NCI-H510A (cell line): ENCODE results near the gene ZNF687.
A peak's percentile ranks its signal among the peaks of the same experiment; 100 is the strongest.

Experiments
- DNase-seq: peaks from one replicate; lab custom pipeline; 2025; lab: John Stamatoyannopoulos, UW

The ZNF687 gene

DNA sequence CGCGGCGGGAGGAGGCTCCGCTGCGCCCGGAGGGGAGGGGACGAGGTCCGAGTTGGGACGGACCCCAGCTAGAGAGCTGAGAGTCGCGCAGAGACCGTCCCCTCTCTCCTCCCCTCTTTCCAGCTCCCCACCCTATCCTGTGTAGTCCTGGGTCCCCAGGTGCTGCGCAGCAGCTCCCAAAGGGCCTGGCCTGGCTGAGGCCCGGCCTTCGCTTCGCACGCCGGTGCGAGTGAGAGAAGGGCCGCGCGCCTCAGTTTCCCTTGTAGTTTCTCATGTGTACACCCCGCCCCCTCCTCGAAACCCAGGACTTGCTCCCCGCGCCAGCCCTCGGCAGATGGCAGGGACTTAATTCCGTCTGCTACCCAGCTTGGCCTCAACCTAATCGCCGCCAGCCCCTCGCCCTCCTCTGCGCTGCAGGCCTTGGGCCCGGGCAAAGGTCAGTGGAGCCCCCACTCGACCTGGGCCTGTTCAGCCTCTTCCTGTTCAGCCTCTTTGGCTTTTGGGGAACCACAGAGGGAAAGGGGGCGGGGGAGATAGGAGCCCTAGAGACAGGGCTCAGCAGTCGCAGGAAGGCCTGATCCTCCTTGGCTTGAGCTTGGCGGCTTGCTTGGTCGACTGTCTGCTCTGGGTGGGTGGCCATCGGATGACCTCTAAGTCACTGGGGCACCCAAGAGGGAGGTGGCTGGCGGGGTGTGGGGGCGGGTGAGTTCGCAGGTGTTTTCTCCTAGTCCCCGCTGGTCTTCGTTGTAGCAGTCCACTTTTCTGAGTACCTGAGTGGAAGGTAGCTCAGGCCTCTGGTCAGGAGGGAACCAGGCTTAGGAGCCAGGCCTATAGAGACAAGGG is 1.0 kb downstream of the ZNF687 start:
- peak; percentile 21 for DNase-seq

DNA sequence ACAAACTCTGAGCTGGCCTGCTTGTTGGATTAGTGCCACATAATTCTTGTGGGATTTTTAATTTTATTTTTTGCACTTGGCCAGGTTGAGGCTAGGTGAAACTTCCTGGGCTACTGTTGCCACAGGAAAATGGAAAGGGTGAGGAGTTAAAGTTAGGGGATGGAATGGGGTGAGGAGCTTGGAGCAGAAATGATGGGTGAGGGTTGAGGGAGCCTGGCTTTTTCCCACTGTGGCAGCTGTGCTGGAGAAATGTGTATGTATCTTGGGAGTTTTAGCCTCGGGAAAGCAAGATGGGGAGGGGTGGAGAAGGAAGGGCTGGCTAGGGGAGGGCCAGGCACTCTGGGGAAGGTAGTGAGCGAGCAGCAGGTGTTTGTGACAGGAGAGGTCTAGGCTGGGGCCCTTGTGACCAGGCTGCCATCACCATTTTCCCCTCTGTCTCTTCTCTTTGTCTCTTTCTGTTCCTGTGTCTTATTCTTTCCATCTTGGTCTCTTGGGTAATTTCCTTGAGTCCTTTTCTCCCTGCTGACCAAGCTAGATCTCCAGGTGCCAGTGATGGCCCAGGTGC is 2.0 kb downstream of the ZNF687 start:
- DNase-seq: no peak

DNA sequence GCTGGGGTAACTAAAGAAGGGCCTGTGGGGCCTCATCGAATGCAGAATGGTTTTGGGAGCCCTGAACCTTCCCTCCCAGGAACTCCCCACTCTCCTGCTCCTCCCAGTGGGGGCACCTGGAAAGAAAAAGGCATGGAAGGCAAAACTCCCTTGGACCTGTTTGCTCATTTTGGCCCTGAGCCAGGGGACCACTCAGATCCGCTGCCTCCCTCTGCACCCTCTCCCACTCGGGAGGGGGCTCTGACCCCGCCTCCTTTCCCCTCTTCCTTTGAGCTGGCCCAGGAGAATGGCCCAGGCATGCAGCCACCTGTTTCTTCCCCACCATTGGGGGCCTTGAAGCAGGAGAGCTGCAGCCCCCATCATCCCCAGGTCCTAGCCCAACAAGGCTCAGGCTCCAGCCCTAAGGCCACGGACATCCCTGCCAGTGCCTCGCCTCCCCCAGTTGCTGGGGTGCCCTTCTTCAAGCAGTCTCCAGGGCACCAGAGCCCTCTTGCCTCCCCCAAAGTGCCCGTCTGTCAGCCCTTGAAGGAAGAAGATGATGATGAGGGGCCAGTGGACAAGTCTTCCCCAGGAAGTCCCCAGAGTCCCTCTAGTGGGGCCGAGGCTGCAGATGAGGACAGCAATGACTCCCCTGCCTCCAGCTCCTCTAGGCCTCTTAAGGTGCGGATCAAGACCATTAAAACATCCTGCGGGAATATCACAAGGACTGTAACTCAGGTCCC is 4.7 kb downstream of the ZNF687 start:
- DNase-seq: no peak

DNA sequence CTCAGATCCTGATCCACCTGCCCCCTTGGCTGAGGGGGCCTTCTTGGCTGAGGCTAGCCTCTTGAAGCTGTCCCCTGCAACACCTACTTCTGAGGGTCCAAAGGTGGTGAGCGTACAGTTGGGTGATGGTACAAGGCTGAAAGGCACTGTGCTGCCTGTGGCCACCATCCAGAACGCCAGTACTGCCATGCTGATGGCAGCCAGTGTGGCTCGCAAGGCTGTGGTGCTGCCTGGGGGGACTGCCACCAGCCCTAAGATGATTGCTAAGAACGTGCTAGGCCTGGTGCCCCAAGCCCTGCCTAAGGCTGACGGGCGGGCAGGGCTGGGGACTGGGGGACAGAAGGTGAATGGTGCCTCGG is 5.2 kb downstream of the ZNF687 start:
- no peak for DNase-seq

DNA sequence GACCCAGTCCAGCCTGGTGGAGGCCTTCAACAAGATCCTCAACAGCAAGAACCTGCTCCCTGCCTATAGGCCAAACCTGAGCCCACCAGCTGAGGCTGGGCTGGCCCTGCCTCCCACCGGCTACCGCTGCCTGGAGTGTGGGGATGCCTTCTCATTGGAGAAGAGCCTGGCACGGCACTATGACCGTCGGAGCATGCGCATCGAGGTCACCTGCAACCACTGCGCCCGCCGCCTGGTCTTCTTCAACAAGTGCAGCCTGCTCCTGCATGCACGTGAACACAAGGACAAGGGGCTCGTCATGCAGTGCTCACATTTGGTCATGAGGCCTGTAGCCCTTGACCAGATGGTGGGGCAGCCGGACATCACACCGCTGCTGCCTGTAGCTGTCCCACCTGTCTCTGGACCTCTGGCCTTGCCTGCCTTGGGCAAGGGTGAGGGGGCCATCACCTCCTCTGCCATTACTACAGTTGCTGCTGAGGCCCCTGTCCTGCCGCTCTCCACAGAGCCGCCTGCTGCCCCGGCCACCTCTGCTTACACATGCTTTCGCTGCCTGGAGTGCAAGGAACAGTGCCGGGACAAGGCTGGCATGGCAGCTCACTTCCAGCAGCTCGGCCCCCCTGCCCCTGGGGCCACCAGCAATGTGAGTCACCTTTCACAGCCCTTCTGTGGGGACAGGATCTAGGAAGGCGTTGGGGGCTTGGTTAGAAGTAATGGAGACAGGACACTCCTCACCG is 5.8 kb downstream of the ZNF687 start:
- DNase-seq: no peak

DNA sequence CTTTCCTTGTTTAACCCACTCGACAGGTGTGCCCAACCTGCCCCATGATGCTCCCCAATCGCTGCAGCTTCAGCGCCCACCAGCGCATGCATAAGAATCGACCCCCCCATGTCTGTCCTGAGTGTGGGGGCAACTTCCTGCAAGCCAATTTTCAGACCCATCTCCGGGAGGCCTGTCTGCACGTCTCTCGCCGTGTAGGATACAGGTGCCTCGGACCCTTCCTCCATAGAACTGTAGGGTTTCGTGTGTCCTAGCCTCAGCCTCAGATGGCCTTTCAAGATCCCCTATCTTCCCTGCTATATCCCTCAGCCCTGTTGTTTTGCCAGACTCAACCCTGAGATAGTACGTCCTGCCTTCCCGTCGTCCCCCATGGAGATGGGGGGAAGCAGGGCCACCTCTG is 6.4 kb downstream of the ZNF687 start:
- DNase-seq: no peak

DNA sequence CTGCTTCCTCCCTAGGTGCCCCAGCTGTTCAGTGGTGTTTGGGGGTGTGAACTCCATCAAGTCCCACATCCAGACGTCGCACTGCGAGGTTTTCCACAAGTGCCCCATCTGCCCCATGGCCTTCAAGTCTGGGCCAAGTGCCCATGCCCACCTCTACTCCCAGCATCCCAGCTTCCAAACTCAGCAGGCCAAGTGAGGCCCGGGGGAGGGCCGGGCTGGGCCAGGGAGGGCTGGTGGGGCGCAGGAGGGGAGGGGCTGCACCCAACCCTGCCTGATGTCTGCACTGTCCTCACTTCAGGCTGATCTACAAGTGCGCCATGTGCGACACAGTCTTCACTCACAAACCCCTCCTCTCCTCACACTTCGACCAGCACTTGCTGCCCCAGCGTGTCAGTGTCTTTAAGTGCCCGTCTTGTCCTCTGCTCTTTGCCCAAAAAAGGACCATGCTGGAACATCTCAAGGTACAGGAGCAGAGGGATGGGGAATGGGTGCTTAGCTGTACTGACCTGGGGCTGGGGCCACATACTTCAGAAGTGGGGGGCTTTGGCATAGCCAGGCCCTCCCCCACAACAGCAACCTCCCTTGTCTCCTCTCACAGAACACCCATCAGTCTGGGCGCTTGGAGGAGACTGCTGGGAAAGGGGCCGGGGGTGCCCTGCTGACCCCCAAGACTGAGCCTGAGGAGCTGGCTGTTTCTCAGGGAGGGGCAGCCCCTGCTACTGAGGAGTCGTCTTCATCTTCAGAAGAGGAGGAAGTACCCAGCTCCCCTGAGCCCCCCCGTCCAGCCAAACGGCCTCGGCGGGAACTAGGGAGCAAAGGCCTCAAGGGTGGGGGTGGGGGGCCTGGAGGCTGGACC is 7.2 kb downstream of the ZNF687 start:
- DNase-seq: no peak

DNA sequence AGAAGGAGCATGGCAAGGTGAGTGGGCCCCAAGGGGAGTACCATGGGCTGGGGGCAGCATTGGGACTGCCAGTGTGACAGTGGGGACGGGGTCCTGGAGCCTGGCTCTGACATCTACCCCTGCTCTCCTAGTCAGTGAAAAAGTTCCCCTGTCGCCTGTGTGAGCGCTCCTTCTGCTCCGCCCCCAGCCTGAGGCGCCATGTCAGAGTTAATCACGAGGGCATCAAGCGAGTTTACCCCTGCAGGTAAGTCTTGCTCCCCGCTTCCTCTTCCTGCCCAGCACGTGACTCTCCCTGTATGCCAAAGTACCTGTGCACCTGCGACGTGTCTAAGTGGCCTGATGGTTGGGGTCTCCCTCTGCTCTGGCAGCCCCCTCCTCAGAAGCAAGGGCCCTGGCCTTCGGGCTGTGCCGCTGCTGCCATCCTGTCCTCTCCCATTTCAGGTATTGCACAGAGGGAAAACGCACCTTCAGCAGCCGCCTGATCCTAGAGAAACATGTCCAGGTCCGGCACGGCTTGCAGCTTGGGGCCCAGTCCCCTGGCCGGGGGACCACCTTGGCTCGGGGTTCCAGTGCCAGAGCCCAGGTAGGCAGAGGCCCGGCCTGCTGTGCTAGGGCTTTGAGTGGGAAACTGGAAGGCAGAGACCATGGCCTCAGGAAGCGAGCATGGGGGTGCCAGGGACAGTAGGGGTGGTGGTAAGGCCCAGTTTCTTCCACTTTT is 8.1 kb downstream of the ZNF687 start:
- DNase-seq: no peak

DNA sequence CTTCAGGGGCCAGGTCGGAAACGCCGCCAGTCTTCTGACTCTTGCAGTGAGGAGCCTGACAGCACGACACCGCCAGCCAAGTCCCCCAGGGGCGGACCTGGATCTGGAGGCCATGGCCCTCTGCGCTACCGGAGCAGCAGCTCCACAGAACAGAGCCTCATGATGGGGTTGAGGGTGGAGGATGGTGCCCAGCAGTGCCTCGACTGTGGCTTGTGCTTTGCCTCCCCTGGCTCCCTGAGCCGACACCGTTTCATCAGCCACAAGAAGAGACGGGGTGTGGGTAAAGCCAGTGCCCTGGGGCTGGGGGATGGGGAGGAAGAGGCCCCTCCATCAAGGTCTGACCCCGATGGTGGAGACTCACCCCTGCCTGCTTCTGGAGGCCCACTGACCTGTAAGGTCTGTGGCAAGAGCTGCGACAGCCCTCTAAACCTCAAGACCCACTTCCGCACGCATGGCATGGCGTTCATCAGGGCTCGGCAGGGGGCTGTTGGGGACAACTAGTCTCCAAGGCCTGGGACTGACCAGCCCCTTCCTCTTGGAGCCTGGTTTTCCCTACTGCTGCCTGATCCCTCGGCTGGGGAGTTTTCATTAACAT is 8.7 kb downstream of the ZNF687 start:
- DNase-seq: no peak

DNA sequence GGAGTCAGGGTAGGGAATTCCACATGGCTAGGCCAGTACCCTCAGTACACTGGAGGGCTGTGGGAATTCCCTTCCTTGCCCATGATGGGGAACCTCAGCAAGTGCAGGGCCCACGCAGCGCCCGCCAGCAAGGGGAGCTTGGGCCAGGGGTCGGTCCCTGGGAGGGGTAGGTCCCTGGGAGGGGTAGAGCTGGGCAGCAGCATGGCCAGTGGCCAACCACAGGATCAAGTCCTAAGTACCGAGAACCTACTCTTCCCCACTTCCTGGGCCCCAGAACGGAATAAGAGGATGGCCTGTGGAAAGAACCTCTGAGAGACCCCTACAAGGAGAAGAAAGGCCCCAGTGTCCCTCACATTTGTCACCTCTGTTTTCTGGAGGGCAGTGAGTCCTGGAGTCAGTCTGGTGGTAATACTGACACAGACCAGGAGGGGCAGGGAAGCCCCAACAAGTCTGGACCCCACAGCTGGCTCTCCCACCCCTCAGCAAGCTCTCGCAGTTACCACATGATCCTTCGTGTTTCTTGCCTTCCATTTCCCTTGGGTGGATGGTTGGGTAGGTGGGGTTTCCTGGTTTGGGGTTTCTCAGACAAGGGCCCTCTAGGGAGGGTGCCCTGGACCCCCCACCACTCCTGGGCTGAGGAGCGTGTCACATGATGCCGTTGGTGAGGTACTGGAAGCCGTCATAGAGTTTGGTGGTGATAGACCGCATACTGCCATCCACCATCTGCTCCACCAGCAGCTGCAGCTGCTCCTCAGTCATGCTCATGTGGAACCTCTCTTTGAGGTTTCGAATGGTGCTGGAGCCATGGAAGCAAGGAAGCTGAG is 10.3 kb downstream of the ZNF687 start:
- no peak for DNase-seq

DNA sequence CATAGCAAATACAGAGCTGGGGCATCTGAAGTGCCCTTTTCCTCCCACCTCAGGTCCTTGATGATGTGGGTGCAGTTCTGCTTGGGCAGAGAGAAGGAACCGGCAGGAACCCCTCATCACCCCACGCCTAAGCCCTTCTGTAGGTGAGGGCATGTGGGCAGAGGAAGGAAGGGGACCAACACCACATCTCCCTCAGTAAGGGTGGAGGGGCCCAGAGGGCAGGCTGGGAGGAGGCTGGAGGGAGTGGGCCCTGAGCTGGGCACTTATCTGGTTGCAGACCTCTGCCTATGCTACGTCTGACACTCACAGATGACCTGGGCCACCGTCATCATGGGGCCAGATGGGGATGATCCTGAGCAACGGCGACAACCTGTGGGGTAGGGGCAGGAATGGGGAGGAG is 11.0 kb downstream of the ZNF687 start:
- no peak for DNase-seq

DNA sequence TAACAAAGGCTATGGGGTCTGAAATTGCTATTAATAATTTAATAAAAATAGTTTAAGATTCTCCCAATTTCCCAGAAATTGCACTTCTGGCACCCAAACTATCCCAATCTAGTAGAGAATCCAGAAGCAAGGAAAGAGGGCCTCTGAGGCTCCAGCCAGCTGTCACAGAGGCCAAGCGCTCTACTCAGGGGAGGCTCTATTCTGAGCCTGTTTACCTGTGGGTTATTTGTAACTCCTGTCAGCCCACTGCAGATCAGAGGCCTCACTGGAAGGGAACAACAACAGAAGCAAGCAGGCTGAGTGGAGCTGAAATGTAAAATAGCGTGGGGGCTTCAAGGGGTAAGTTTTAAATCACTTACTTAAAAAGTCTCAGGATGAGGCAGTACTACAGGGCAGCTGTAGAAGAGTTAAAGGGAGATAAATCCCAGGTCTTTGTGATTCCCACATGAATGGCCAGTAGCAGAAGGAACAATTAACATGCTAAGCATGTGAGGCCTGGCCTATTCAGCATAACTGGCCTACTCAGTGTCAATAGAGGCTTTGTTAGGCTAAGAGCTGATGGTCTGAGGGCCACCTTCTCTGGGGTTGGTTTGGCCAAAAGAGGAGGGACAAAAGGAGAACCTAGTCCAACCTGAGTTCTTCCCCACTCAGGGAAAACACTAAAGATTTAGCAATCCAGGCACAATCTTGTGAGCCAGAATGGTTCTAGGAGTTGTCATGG is 12.8 kb downstream of the ZNF687 start:
- no peak for DNase-seq

DNA sequence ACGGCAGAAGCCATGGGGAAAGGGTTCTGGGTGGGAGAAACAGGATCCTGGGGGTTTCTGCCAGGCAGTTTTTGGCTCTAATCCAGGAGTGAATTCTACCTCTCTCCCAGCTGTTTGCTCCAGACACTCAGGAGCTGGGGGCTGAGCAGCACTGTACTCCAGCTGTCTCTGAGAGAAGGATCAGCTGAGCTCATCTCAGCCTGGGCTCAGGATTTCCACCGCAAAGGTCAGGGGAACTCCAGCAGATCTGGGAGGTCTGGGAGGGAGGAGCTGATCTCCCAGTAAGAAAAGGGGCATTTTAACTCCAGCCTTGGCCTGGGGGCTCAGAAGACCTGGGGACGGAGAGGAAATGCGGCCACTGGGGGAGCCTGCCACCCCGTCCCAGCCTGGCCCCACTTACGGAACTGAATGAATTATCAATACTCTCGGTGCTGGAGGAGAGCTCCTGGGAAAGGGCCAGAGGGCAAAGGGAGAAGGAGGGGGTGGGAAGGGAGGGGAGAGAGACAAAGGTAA is 27.8 kb downstream of the ZNF687 start:
- no peak for DNase-seq

DNA sequence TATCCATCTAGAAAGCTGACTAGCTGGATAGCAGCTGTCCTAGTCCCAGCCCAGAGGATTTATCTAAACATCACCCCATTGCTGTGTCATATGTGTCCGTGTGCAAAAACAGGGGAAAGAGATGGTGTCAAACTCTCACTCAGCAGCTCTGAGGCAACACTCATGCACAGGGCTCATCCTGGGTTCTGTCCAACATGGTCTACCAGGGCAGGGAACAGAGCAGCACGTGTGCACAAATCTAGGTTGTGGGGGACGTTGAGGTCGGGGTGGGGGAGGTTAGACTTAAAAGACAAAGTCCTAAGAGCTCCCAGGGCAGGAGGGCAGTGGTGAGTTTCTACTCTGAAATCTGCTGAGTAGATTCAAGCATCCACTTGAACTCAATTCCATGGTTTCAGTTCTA is 28.9 kb downstream of the ZNF687 start:
- DNase-seq: no peak

DNA sequence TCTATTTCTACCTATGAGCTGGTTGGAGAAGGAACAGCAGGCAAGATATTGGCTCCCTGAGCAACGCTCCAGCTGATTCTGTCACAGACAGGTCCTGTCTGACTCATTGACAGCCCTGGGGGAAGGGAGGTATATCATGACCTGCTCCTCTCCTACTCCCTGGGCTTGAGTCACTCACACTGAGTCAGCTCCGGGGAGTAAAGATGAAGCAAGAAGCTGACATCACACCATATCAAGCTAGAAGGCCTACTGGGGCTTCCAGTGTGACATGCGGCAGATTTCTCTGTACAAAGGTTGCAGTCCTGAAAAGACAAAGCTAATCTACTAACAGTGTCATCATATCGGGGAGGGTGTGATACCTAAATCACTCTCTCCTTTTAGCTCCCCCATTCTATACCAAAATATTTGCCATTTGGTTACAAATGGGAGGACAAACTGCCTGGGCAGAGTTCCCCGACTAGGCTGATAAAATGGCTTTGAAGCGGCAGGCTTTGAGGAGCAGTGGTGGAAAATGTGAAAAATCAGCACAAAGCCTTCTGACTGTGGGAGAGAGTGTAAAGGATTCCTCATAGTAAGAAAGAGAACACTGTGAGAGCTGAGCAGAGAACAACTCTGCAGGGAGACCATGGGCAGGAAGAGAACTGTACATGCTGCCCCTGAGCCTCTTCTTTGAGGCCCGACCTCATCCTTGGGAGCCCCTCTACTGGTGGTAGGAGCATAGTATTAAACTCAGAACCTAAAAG is 29.7 kb downstream of the ZNF687 start:
- no peak for DNase-seq

DNA sequence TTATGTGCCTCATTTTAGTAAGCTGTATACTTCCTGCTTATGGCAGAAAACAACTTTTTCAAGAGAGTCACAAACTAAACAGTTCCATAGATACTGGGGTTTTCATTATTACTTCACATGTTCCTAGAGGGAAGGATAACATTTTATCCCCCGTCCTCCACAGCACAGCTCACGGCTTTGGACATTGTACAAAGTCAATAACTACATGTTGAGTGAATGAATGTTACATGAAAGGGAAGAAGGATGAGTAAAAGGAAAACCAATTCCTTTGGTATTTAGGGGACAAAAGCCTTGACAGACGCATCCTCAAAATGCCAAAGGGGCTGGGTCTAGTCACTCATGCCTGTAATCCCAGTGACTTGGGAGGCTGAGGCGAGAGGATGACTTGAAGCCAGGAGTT is 30.3 kb downstream of the ZNF687 start:
- DNase-seq: no peak

DNA sequence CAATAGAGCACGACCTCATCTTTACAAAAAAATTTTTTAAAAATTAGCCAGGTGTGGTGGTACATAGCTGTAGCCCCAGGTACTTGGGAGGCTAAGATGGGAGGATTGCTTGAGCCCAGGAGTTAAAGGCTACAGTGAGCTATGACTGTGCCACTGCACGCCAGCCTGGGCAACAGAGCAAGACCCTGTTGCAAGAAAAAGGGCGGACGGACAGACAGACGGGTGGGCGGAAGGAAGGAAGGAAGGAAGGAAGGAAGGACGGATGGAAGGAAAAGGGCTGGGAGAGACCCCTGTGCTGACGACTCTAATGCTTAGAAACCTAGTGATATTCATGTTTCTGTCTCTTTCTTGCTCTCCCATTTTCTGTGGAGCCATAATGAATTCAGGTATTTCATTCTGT is 30.7 kb downstream of the ZNF687 start:
- no peak for DNase-seq

DNA sequence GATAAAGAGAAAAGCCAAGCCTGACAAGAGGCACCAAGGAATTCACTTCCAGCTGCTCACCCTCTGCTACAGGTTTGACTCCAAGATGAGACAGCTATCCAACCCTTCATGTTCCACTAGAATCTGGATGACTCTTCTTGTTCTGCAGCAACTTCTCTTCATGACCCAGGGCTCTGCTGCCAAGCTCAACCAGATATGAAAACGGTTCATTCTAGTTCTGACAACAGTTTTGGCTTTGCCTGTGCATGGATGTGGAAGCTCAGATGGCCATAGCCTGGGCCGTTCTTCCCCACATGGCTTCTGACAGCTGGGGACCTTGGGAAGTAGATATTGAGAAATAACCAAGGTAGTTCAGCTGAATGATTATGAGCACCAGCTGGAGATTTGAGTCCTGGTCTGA is 31.4 kb downstream of the ZNF687 start:
- DNase-seq: no peak
